Esophagus squamous epithelium (tissue), 4 donors: ENCODE measurements around the gene ST3GAL3.

Experiments
- POLR2A ChIP-seq, 4 donors: fragments of 450-650 bp; IDR thresholded peaks; one replicate each; pipeline ENCODE4 v1.6.1; 2017; ENCODE audit warnings: antibody characterized with exemption in 4 of 4, mild to moderate bottlenecking in 4 of 4, moderate library complexity in 3 of 4
- TF ChIP-seq, protein P1 (sequence below), 6 experiments: fragments of 450-650 bp in 4 of 6; fragments of 200-600 bp in 2 of 6; sonication (generic) in 2 of 6; IDR thresholded peaks; one replicate each; pipeline ENCODE4 v1.5.1; 2016 to 2019; ENCODE audit warnings: antibody characterized with exemption in 6 of 6, mild to moderate bottlenecking in 4 of 6, moderate library complexity in 4 of 6

DNA sequence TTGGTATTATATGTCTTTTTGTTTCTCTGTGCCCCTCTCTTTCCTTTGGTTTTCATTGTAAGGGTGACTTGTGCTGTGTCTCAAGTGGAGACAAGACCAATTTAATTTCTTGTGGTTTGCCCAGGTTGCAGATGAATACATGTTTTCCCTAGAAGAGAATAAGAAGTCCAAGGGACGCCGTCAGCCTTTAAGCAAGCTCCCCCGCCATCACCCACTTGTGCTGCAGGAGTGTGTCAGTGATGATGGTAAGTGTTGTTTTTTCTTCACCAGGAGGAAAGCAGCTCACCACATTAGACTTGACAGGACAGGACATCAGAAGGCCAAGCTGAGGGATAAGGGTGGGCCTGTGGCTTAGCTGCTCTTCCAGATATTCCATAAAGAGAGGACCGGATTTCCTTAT is 23.8 kb upstream of the ST3GAL3 start:
- TF ChIP-seq, protein P1, sequence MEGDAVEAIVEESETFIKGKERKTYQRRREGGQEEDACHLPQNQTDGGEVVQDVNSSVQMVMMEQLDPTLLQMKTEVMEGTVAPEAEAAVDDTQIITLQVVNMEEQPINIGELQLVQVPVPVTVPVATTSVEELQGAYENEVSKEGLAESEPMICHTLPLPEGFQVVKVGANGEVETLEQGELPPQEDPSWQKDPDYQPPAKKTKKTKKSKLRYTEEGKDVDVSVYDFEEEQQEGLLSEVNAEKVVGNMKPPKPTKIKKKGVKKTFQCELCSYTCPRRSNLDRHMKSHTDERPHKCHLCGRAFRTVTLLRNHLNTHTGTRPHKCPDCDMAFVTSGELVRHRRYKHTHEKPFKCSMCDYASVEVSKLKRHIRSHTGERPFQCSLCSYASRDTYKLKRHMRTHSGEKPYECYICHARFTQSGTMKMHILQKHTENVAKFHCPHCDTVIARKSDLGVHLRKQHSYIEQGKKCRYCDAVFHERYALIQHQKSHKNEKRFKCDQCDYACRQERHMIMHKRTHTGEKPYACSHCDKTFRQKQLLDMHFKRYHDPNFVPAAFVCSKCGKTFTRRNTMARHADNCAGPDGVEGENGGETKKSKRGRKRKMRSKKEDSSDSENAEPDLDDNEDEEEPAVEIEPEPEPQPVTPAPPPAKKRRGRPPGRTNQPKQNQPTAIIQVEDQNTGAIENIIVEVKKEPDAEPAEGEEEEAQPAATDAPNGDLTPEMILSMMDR (IDR thresholded peaks at IDR 0.05): no peak
- no peak for TF ChIP-seq POLR2A (IDR thresholded peaks at IDR 0.05)
